HepG2 (cell line): ENCODE results near the gene SHE. TPM values are rescaled to one million over a fixed set of nuclear protein-coding genes. Genes with fewer than 3 reads are reported as not detected.
A peak's percentile ranks its signal among the peaks of the same experiment; 100 is the strongest.

Experiments
- ATAC-seq: fragments of 200-7000 bp; cut with Tn5 transposase; 3 replicates; pipeline ENCODE4 v1.9.1; 2020; ENCODE audit warnings: mild to moderate bottlenecking, moderate library complexity
- BruUV-seq: library from RNA; stranded (reverse); fragments of 400-500 nt; replicated peaks from 2 replicates; lab custom pipeline; 2021; lab: Mats Ljungman, UMichigan
- CTCF ChIA-PET: fragments of 300-600 bp; formaldehyde crosslinking; extraction: SDS; loops from one replicate; lab custom pipeline; 2021; ENCODE audit warnings: low total read pairs, inconsistent platforms, low intra/inter-chr PET ratio; lab: Yijun Ruan, JAX
- POLR2A ChIA-PET: fragments of 350-600 bp; sonication (Branson Sonifier 250); formaldehyde crosslinking; loops from one replicate; lab custom pipeline; 2020; ENCODE audit warnings: antibody characterized with exemption, inconsistent platforms; lab: Yijun Ruan, JAX
- DNase-seq: peaks from one replicate; pipeline ENCODE4 v3.0.0-alpha.2; 2015; ENCODE audit warnings: low spot score
- FAIRE-seq: peaks from 3 replicates; lab custom pipeline; 2011; peaks lifted over from hg19 to GRCh38; lab: Jason Lieb, UNC
- H2AFZ ChIP-seq: one replicate; pipeline ENCODE4 v1.6.1; 2011; ENCODE audit warnings: low read length, inconsistent platforms
- H3K27ac ChIP-seq: fragments of 300-600 bp; 3 replicates; pipeline ENCODE4 v1.8.0; 2011; ENCODE audit warnings: mixed run types, mild to moderate bottlenecking, mixed read lengths, low read length, inconsistent platforms; ENCODE audit not compliant: insufficient read depth; ENCODE audit errors: extremely low read length
- H3K27me3 ChIP-seq, 2 experiments: fragments of 200-600 bp in 1 of 2; 2 replicates in 1 of 2; 3 replicates in 1 of 2; pipeline versions ENCODE4 v1.6.0 to v1.8.0; 2011; ENCODE audit warnings: low read length in 2 of 2, mild to moderate bottlenecking in 2 of 2, moderate library complexity in 2 of 2, inconsistent platforms in 1 of 2; ENCODE audit not compliant: insufficient read depth in 2 of 2, control insufficient read depth in 1 of 2
- H3K36me3 ChIP-seq, 2 experiments: fragments of 200-600 bp in 1 of 2; replicated peaks in 1 of 2; 2 replicates in 1 of 2; 3 replicates in 1 of 2; pipeline versions ENCODE4 v1.5.1 to v1.8.0; 2011; ENCODE audit warnings: low read length in 2 of 2, inconsistent platforms in 1 of 2; ENCODE audit not compliant: insufficient read depth in 2 of 2, control insufficient read depth in 1 of 2
- H3K4me1 ChIP-seq: 2 replicates; pipeline ENCODE4 v1.5.1; 2012; ENCODE audit warnings: low read length, inconsistent platforms; ENCODE audit not compliant: insufficient read depth
- H3K4me2 ChIP-seq: 2 replicates; pipeline ENCODE4 v1.6.0; 2011; ENCODE audit warnings: low read depth, low read length, inconsistent platforms
- H3K4me3 ChIP-seq, 3 experiments: fragments of 200-600 bp in 1 of 3; sonication (generic), shearing (Covaris generic) in 1 of 3; replicated peaks in 1 of 3; 2 replicates each; pipeline ENCODE4 v1.5.1; 2011 to 2016; ENCODE audit warnings: low read length in 3 of 3, inconsistent platforms in 2 of 3, low read depth in 2 of 3, mild to moderate bottlenecking in 2 of 3, control low read depth in 1 of 3, mixed read lengths in 1 of 3; ENCODE audit not compliant: insufficient read depth in 1 of 3
- H3K79me2 ChIP-seq: one replicate; pipeline ENCODE4 v1.6.1; 2011; ENCODE audit warnings: low read length, inconsistent platforms; ENCODE audit not compliant: insufficient read depth
- H3K9ac ChIP-seq: 2 replicates; pipeline ENCODE4 v1.6.0; 2011; ENCODE audit warnings: mild to moderate bottlenecking, low read depth, low read length, inconsistent platforms; ENCODE audit not compliant: insufficient read depth
- H3K9me3 ChIP-seq: 2 replicates; pipeline ENCODE4 v1.5.1; 2012; ENCODE audit warnings: mild to moderate bottlenecking, low read length
- H4K20me1 ChIP-seq: 2 replicates; pipeline ENCODE4 v1.6.0; 2011; ENCODE audit warnings: inconsistent platforms, mild to moderate bottlenecking, low read length, moderate library complexity; ENCODE audit not compliant: insufficient read depth
- CREM ChIP-seq, 2 experiments: sonication (generic) in 1 of 2; formaldehyde crosslinking in 1 of 2; IDR thresholded peaks; 2 replicates each; pipeline versions ENCODE4 v1.4.0 to v1.6.1; 2016 to 2020; ENCODE audit warnings: antibody characterized with exemption in 1 of 2, mild to moderate bottlenecking in 1 of 2, missing genetic modification reagents in 1 of 2
- FOXA1 ChIP-seq, 2 experiments: fragments of 450-650 bp in 1 of 2; sonication (generic) in 1 of 2; formaldehyde crosslinking in 1 of 2; IDR thresholded peaks; 2 replicates each; pipeline versions ENCODE4 v1.4.0 to v1.6.1; 2016 to 2020; ENCODE audit warnings: missing genetic modification reagents in 1 of 2
- HHEX ChIP-seq: IDR thresholded peaks from 2 replicates; pipeline ENCODE4 v1.6.1; 2016; ENCODE audit warnings: control low read depth
- IKZF1 ChIP-seq: fragments of 450-650 bp; IDR thresholded peaks from 2 replicates; pipeline ENCODE4 v1.7.1; 2016
- MYNN ChIP-seq: sonication (generic); formaldehyde crosslinking; IDR thresholded peaks from 2 replicates; pipeline ENCODE4 v1.4.0; 2020; ENCODE audit warnings: mild to moderate bottlenecking, low read depth, missing genetic modification reagents
- NFE2 ChIP-seq: sonication (generic); formaldehyde crosslinking; IDR thresholded peaks from 2 replicates; pipeline ENCODE4 v1.4.0; 2020; ENCODE audit warnings: missing genetic modification reagents
- RXRA ChIP-seq: sonication (generic); formaldehyde crosslinking; IDR thresholded peaks from 2 replicates; pipeline ENCODE4 v1.5.1; 2020; ENCODE audit warnings: missing genetic modification reagents
- ZNF709 ChIP-seq: sonication (generic); formaldehyde crosslinking; IDR thresholded peaks from 2 replicates; pipeline ENCODE4 v1.5.0; 2020; ENCODE audit warnings: mild to moderate bottlenecking, missing genetic modification reagents
- WGBS: methylation state at CpG from one replicate; pipeline ENCODE4 v1.1.6; 2017; ENCODE audit warnings: low lambda C conversion rate; 5-methylcytosine and 5-hydroxymethylcytosine counted together
- in situ Hi-C: cut with HindIII; loops from 2 replicates; pipeline ENCODE4 v1.10.0; 2017; ENCODE audit warnings: low pct_unique_long_range_greater_than_20kb; ENCODE audit not compliant: extremely low pct_ligation_motif_present
- intact Hi-C: fragments of 100-400 bp; cut with micrococcal nuclease; formaldehyde crosslinking; loops from one replicate; pipeline ENCODE4 v1.10.0; 2022; ENCODE audit not compliant: unreplicated experiment
- polyA plus RNA-seq, 8 experiments: library from polyadenylated mRNA; depleted of rRNA in 3 of 8; stranded (reverse) in 7 of 8; unstranded in 1 of 8; fragments of >200 nt; fragmentation: Illumina TruSeq in 4 of 8; extraction: Trizol in 4 of 8; gene quantifications; 2 replicates each; pipeline versions ENCODE4 v1.2.1 to v1.2.3, GENCODE V29; 2011 to 2016; ENCODE audit warnings: low read depth in 4 of 8, missing spikeins in 1 of 8, mixed read lengths in 1 of 8; ENCODE audit not compliant: insufficient read depth in 1 of 8
- total RNA-seq, 5 experiments: library from RNA; depleted of rRNA; stranded (reverse); fragments of >200 nt; fragmentation: Illumina TruSeq; extraction: Trizol; gene quantifications; 2 replicates each; pipeline ENCODE4 v1.2.3, GENCODE V29; 2016; ENCODE audit warnings: low read depth in 1 of 5
- TF ChIP-seq, protein P1 (sequence below): sonication (generic); formaldehyde crosslinking; IDR thresholded peaks from 2 replicates; pipeline ENCODE4 v1.4.0; 2020; ENCODE audit warnings: missing genetic modification reagents, borderline replicate concordance
- TF ChIP-seq, protein P2 (sequence below): sonication (generic); formaldehyde crosslinking; IDR thresholded peaks from 2 replicates; pipeline ENCODE4 v1.4.0; 2020; ENCODE audit warnings: mild to moderate bottlenecking, missing genetic modification reagents

Gene SHE
- total and polyA plus RNA-seq, 2 of the 13 experiments (the other 11 are each of a cell fraction or from before 2014, with no cell fraction given), result not detected

DNA sequence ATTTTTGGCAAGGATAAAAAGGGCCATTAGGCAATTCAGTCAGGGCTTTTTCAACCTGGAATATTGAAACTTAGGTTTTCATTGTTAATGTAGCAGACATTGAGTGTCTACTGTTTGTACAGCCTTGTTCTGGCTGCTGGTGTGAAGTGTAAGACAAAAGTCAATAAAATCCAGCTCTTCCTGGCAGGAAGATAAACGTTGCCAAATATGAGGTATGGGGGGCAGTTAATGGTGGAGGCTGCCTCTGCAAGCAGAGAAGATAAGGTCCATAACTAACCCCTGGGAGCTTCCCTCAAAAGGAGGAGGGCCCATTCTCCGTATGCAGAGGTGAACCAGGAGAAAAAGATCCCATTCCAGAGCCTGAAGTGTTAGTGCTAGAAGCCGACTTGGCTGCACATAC is 19.5 kb upstream of the SHE start:
- Histone ChIP-seq H4K20me1 (no peaks in the 10 kb centered on the region), H3K9me3 (no peaks in the 10 kb centered on the region), H3K27me3 (peaks cover 0 to 16% of the 10 kb centered on the region in 2 experiments; a peak in 4 of 5 replicates), H3K4me1 (0 out of 2 replicates have a peak, but pooled peaks cover 8% of the 10 kb centered on the region), H2AFZ (no peak overlapping the region), H3K79me2 (no peaks in the 10 kb centered on the region), H3K36me3 (no peaks in the 10 kb centered on the region), H3K27ac (no peak overlapping the region), H3K4me2 (no peak overlapping the region), H3K9ac (no peak overlapping the region), H3K4me3 (no peak overlapping the region)
- whole genome bisulfite sequencing, result 0% methylated on average over 3 of the region's 3 CpGs
- no peak for FAIRE-seq
- ChIA-PET POLR2A (no interaction called here), CTCF (no interaction called here)
- no TSS peak for BruUV-seq
- intact Hi-C loops, result no loop called here
- in situ Hi-C loops, result no loop called here
- ATAC-seq, result peak; percentile 41; the same call in 2 of the 3 replicates
- TF ChIP-seq, protein P1, sequence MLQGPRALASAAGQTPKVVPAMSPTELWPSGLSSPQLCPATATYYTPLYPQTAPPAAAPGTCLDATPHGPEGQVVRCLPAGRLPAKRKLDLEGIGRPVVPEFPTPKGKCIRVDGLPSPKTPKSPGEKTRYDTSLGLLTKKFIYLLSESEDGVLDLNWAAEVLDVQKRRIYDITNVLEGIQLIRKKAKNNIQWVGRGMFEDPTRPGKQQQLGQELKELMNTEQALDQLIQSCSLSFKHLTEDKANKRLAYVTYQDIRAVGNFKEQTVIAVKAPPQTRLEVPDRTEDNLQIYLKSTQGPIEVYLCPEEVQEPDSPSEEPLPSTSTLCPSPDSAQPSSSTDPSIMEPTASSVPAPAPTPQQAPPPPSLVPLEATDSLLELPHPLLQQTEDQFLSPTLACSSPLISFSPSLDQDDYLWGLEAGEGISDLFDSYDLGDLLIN (CRISPR knock-in tag), result no peak
- 0 out of 2 replicates have a peak, but pooled peaks have one; percentile 20 for TF ChIP-seq HHEX (CRISPR knock-in tag)
- DNase-seq, result no peak

DNA sequence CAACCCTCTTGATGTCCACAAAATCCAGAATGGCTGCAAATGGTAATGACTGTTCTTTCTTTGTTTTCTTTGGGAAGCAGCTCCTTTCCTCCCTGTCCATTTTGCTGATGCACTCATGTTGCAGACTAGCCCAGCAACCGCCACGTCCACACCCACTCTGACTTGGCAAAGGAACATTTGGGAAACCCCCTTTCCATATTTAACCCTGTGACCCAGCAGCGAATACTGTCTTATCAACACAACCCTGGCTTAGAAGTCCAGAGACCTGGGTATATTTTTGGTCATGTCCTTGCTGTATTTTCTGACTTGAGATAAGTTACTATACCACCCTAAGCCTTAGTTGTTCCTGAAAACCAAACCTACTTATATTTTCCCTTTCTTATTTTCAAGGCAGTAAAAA is 18.1 kb upstream of the SHE start:
- CTCF ChIA-PET, result no interaction called here
- peaks cover 1 to 16% of the 10 kb centered on the region in 2 experiments; a peak in 4 of 5 replicates for H3K27me3 ChIP-seq
- 34% methylated on average over 3 of the region's 3 CpGs for WGBS
- TF ChIP-seq RXRA (CRISPR knock-in tag) (no peak), ZNF709 (CRISPR knock-in tag) (no peak), NFE2 (CRISPR knock-in tag) (no peak), FOXA1 (IDR thresholded peaks at IDR 0.05) (no peak), FOXA1 (CRISPR knock-in tag; IDR thresholded peaks at IDR 0.05) (no peak), CREM (IDR thresholded peaks at IDR 0.05) (no peak), CREM (CRISPR knock-in tag; IDR thresholded peaks at IDR 0.05) (no peak), MYNN (CRISPR knock-in tag) (no peak), IKZF1 (no peak)
- TF ChIP-seq, protein P2, sequence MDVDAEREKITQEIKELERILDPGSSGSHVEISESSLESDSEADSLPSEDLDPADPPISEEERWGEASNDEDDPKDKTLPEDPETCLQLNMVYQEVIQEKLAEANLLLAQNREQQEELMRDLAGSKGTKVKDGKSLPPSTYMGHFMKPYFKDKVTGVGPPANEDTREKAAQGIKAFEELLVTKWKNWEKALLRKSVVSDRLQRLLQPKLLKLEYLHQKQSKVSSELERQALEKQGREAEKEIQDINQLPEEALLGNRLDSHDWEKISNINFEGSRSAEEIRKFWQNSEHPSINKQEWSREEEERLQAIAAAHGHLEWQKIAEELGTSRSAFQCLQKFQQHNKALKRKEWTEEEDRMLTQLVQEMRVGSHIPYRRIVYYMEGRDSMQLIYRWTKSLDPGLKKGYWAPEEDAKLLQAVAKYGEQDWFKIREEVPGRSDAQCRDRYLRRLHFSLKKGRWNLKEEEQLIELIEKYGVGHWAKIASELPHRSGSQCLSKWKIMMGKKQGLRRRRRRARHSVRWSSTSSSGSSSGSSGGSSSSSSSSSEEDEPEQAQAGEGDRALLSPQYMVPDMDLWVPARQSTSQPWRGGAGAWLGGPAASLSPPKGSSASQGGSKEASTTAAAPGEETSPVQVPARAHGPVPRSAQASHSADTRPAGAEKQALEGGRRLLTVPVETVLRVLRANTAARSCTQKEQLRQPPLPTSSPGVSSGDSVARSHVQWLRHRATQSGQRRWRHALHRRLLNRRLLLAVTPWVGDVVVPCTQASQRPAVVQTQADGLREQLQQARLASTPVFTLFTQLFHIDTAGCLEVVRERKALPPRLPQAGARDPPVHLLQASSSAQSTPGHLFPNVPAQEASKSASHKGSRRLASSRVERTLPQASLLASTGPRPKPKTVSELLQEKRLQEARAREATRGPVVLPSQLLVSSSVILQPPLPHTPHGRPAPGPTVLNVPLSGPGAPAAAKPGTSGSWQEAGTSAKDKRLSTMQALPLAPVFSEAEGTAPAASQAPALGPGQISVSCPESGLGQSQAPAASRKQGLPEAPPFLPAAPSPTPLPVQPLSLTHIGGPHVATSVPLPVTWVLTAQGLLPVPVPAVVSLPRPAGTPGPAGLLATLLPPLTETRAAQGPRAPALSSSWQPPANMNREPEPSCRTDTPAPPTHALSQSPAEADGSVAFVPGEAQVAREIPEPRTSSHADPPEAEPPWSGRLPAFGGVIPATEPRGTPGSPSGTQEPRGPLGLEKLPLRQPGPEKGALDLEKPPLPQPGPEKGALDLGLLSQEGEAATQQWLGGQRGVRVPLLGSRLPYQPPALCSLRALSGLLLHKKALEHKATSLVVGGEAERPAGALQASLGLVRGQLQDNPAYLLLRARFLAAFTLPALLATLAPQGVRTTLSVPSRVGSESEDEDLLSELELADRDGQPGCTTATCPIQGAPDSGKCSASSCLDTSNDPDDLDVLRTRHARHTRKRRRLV (CRISPR knock-in tag), result no peak

More for the DNA sequence above, 18.1 kb upstream of the SHE start:
- BruUV-seq, result no TSS peak
- in situ Hi-C loops (no loop called here), intact Hi-C loops (no loop called here)
- Histone ChIP-seq H3K4me2 (no peak overlapping the region), H4K20me1 (no peaks in the 10 kb centered on the region), H3K79me2 (no peaks in the 10 kb centered on the region), H3K9me3 (no peaks in the 10 kb centered on the region), H3K9ac (no peak overlapping the region), H3K4me3 (no peak overlapping the region), H3K4me1 (0 out of 2 replicates have a peak, but pooled peaks cover 8% of the 10 kb centered on the region), H3K27ac (no peak overlapping the region), H2AFZ (no peak overlapping the region), H3K36me3 (no peaks in the 10 kb centered on the region)
- POLR2A ChIA-PET, result no interaction called here
- DNase-seq, result no peak
- no peak for FAIRE-seq
- no peak for ATAC-seq
